Inflammatory macrophage (primary cell): ENCODE data around the gene PIGU.
A peak's percentile ranks its signal among the peaks of the same experiment; 100 is the strongest.

Source experiments
- DNase-seq, 2 donors: peaks; one replicate each; pipeline ENCODE4 v3.0.0-alpha.2; 2020 to 2022

PIGU gene

GRCh38 chr20:34575271-34575670 lies 101.6 kb downstream of the PIGU start:
- DNase-seq, result no peak

GRCh38 chr20:34574861-34575260 lies 102.0 kb downstream of the PIGU start:
- no peak for DNase-seq

- no peak for DNase-seq
These were observed 102.5 kb downstream of the PIGU start for GRCh38 chr20:34574426-34574825.

DNA sequence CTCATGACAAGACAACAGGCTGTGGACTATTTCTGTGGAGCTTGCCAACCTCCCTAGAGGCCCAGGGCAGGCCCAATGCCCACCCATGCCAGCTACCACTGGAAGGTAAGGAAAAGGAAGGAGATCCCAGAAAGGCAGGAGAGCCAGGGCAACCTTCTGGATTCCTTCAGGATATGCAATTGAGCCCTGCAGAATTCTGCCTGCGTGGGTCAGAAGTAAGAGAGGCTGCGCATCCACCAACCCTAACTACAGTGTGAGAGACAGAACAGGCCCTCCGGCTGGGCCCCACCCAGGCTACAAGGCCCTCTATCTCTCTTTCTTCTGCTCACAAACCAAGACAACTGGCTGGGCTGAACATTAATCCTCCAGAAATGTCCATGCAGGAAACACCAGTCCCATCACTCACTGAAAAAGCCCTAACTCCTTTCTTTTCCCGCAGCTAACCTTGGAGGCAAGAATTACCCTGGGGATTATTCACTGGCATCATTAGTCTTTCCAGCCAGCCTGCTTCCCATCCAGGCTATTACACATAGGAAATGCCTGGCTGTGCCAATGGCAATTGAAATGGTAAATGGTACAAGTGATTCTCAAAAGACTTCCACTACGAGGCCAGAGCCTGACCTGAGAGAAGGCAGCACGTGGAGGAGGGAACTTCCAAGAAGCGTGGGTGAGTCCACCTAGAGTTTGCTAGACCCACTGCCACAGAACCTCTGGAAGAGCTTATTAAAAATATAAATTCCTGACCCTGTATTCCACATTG lies 103.2 kb downstream of the PIGU start:
- DNase-seq, result no peak

GRCh38 chr20:34571753-34572152 lies 105.1 kb downstream of the PIGU start:
- DNase-seq, result no peak

DNA sequence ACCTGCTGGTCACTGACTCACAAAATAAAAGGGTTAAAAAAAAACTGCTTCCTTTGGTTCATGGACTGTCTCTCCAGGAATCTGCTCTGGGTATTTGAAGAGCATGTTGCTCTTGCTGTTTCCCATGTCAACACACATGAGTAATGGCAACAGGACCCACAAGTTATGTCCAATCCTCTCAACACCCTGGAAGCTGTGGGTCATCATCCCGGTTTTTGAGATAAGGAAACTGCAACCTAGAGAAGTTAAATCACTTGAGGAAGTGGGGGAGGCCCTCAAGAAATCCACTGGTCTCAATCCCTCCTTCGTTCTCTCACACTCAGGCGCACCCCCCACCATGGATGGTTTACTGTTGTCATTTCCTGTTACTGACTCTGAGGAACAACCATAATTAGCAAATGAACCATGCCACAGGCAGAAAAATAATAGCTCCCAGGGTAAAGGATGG lies 106.0 kb downstream of the PIGU start:
- DNase-seq, result peak; percentile 44 to 62

GRCh38 chr20:34569598-34569997 lies 107.3 kb downstream of the PIGU start:
- DNase-seq, result no peak

DNA sequence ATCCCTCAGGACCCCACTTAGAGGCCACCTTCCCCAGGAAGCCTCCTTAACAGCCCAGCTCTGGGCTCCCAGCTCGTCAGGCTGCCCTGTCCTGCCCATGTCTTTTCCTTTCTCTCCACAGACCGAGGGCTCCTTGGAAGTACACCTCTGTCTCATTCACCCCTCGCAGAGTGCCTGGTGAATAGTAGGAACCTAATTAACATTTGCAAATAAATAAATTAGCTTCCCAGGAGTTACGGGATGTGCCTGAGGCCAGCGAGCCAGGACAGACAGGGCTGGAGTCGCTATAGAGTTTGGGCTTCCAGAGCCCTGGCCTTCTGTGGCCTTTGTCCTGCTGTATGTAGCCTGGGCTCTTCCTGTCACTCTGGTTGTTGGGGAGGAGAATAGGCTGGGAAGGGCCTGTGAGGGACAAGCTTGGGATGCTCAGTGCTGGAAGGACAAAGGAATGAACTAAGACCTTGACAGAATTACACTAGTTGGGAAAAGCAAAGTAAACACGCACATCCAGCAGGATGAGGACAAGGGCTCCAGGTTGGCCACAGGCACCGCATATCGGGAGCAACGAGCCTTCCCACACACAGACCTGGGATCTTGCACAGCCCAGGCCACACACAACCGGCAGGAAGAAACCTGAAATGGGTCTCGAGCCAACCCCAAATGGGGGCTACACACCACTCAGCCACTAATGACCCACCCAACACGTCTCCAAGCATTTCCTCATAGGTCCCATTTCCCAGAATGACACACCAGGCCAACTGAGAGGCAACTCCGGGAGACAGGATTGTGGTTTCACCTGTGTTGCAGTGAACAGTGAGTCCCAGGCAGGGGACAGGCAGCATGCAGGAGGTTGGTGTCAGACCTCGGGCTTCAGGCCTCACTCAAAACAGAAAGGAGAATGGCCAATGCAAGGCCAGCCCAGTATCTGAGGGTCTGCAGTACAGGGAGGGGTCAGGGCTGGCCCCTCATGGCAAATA lies 108.7 kb downstream of the PIGU start:
- DNase-seq, result no peak

DNA sequence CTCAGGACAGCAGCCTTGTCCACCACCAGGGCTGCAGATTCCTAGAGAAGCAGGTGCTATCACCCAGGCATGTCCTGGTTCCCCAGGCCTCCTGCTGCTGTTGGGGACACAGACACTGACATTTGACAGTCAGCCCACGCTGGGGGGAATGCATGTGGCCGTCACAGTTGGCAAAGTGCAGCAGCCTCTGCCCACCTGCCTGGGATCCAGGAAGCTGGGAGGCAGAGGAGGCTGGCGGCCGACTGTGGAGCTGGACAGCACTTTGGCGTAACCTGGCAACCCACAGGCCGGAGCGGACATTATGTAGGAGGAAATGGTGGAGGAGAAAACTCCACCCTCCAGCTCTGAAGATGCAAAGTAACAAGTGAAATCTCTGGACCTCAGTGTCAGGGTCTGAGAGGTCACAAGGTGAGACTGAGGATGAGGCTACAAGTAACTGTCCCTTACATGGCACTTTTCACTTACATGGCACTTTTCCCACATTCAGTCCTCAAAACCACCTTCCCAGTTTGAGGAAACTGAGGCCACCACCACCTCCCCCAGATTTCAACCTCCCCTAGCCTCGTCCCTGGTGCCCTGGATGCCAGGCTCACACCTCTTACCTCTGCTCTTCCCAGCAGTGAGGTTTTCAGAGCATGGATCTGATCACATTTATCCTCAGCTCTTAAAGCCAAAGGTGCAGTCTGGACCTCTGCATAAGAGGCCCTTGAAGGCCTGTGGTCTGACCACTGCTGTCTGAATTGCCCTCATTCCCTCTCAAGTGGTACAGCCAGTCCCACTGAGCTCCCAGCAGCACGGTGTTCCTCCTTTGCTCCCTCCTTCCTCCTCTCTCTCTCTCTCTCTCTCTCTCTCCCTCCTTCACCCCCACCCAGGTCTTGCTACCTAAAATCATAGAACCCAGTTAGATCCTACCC lies 109.7 kb downstream of the PIGU start:
- DNase-seq, result no peak

- DNase-seq, result no peak
These were observed 112.1 kb downstream of the PIGU start for GRCh38 chr20:34564833-34565232.

GRCh38 chr20:34562641-34563040 lies 114.3 kb downstream of the PIGU start:
- DNase-seq, result no peak

GRCh38 chr20:34561661-34562060 lies 115.2 kb downstream of the PIGU start:
- no peak for DNase-seq

GRCh38 chr20:34560614-34561013 lies 116.3 kb downstream of the PIGU start:
- DNase-seq, result no peak

DNA sequence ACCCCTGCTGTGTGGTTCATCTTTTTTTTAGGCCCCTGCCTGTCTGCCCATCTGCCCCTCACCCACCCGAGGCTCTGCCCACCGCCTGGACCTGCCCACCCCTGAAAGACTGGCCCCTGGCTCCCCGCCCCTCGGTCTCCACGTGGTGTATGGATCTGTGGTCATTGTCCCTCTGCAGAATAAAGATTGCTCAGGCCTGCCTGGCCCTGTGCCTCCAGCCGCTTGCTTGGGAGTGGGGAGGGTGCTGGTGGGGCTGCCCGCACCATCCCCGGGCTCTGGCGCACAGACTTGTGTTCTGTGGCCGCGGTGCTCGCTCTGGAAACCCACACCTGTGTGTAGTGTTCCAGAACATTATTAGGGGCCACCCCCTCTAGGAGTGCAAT lies 116.8 kb downstream of the PIGU start:
- no peak for DNase-seq

DNA sequence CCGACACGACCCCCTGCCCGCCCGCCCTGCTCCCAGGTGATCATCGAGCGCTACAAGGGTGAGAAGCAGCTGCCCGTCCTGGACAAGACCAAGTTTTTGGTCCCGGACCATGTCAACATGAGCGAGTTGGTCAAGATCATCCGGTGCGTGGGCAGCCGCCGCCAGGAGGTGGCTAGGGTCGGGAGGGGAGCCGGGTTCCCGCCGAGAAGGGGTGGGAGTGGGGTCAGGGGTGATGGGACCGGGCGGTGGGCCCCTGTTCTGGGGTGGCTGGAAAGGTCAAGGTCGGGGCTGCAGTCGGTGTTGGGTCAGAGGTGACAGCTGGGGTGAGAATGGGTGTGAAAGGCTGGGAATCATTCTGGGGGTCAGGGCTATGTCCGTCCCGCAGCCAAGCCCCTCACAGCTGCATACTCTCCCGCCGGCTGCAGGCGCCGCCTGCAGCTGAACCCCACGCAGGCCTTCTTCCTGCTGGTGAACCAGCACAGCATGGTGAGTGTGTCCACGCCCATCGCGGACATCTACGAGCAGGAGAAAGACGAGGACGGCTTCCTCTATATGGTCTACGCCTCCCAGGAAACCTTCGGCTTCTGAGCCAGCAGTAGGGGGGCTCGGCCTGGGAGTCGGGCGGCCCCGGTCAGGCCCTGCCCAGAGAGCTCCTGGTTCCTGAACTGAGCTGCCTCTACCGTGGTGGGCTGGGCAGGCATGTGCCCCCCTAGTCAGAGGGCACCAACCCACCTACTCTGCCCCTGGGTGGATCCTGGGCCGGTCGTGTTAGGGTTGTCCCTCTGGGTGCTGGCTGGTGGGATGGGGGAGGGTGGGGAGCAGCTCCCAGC lies 117.4 kb downstream of the PIGU start:
- DNase-seq, result no peak

- DNase-seq, result peak; percentile 89 to 92
These were observed 118.3 kb downstream of the PIGU start, which contains the start of gene MAP1LC3A for GRCh38 chr20:34558320-34559218. MAP1LC3A (plus strand) TSS chr20:34558718; CDS start chr20:34558869, 151 bp downstream.

- no peak for DNase-seq
These were observed 119.0 kb downstream of the PIGU start for GRCh38 chr20:34557936-34558319.

- DNase-seq, result no peak
These were observed 123.5 kb downstream of the PIGU start for GRCh38 chr20:34553366-34553867.

GRCh38 chr20:34552569-34552968 lies 124.3 kb downstream of the PIGU start:
- no peak for DNase-seq

DNA sequence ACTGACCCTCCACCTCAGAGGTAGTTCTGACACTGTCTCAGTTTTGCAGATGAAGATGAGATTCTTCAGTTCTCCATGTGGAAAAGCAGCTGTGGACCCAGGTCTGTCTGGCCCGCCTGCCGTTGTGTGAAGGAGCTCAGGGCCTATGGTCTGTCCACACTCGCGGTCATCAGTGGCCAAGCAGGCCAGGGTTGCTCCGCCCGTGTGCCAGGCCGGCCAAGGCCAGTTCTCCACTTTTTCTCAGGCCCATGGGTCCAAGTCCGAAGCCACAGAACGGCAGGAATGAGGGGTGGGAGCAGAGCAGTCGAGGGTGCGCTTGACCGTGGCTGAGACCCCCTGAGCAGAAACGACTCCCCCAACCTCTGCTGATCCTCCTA lies 127.0 kb downstream of the PIGU start:
- DNase-seq, result no peak
